Inflammatory macrophage (primary cell): ENCODE measurements around the gene CRAMP1.

Experiments used
- DNase-seq, 2 donors: peaks; one replicate each; pipeline ENCODE4 v3.0.0-alpha.2; 2020 to 2022

Gene CRAMP1

GRCh38 chr16:1634541-1634940 is 22.4 kb downstream of the CRAMP1 start:
- DNase-seq: no peak

GRCh38 chr16:1635070-1635469 is 22.9 kb downstream of the CRAMP1 start:
- no peak for DNase-seq

- no peak for DNase-seq
These were observed 25.4 kb downstream of the CRAMP1 start for GRCh38 chr16:1637526-1637925.

GRCh38 chr16:1638757-1639156 is 26.6 kb downstream of the CRAMP1 start:
- DNase-seq: peak in 1 of 2 donors; percentile 29

GRCh38 chr16:1639282-1639681 is 27.1 kb downstream of the CRAMP1 start:
- no peak for DNase-seq

- DNase-seq: no peak
These were observed 27.7 kb downstream of the CRAMP1 start for GRCh38 chr16:1639860-1640259.

GRCh38 chr16:1640261-1640941 is 28.2 kb downstream of the CRAMP1 start:
- no peak for DNase-seq

- no peak for DNase-seq
These were observed 29.1 kb downstream of the CRAMP1 start for GRCh38 chr16:1641261-1641660.

GRCh38 chr16:1642148-1642547 is 30.0 kb downstream of the CRAMP1 start:
- no peak for DNase-seq

GRCh38 chr16:1642753-1643152 is 30.6 kb downstream of the CRAMP1 start:
- no peak for DNase-seq

- DNase-seq: no peak
These were observed 31.4 kb downstream of the CRAMP1 start for GRCh38 chr16:1643521-1643920.

GRCh38 chr16:1645914-1646525 is 33.9 kb downstream of the CRAMP1 start:
- peak; percentile 61 to 82 for DNase-seq

- DNase-seq: peak in 1 of 2 donors; percentile 3
These were observed 35.7 kb downstream of the CRAMP1 start for GRCh38 chr16:1647856-1648255.

GRCh38 chr16:1650131-1650530 is 38.0 kb downstream of the CRAMP1 start:
- no peak for DNase-seq

GRCh38 chr16:1651094-1651973 is 39.2 kb downstream of the CRAMP1 start:
- DNase-seq: no peak

- no peak for DNase-seq
These were observed 39.8 kb downstream of the CRAMP1 start for GRCh38 chr16:1651974-1652312.

GRCh38 chr16:1653023-1653422 is 40.9 kb downstream of the CRAMP1 start:
- no peak for DNase-seq

GRCh38 chr16:1654505-1655268 is 42.5 kb downstream of the CRAMP1 start:
- DNase-seq: peak; percentile 54 to 75

GRCh38 chr16:1655269-1655807 is 43.2 kb downstream of the CRAMP1 start:
- no peak for DNase-seq

- no peak for DNase-seq
These were observed 44.0 kb downstream of the CRAMP1 start for GRCh38 chr16:1655909-1656807.

- no peak for DNase-seq
These were observed 44.9 kb downstream of the CRAMP1 start for GRCh38 chr16:1656808-1657617.
